Endothelial cell (in vitro differentiated cells): ENCODE data around the gene MXRA7. TPM values are rescaled to one million over a fixed set of nuclear protein-coding genes. Genes with fewer than 3 reads are reported as not detected.
"Not testable (repeated sequence)": the region's sequence is repeated elsewhere in the genome, so short reads cannot be mapped to it uniquely, and the experiment has no call there.

Experiments used
- DNase-seq: peaks from one replicate; pipeline ENCODE4 v3.0.0; 2021; ENCODE audit warnings: low spot score
- H3K27ac Mint-ChIP-seq: one replicate; pipeline ENCODE4 v1.8.0; 2021; ENCODE audit warnings: mixed read lengths, inconsistent platforms; ENCODE audit not compliant: unreplicated experiment
- H3K27me3 Mint-ChIP-seq: one replicate; pipeline ENCODE4 v1.8.0; 2021; ENCODE audit warnings: mild to moderate bottlenecking, moderate library complexity, mixed read lengths, inconsistent platforms; ENCODE audit not compliant: unreplicated experiment
- H3K36me3 Mint-ChIP-seq: one replicate; pipeline ENCODE4 v1.8.0; 2021; ENCODE audit warnings: mild to moderate bottlenecking, low read depth, mixed read lengths, inconsistent platforms; ENCODE audit not compliant: unreplicated experiment
- H3K4me1 Mint-ChIP-seq: one replicate; pipeline ENCODE4 v1.8.0; 2021; ENCODE audit warnings: mild to moderate bottlenecking, mixed read lengths, inconsistent platforms; ENCODE audit not compliant: unreplicated experiment
- H3K4me3 Mint-ChIP-seq: one replicate; pipeline ENCODE4 v1.8.0; 2021; ENCODE audit warnings: mild to moderate bottlenecking, mixed read lengths, inconsistent platforms; ENCODE audit not compliant: unreplicated experiment
- H3K9me3 Mint-ChIP-seq: one replicate; pipeline ENCODE4 v1.8.0; 2021; ENCODE audit warnings: mixed read lengths, inconsistent platforms; ENCODE audit not compliant: unreplicated experiment
- CTCF ChIP-seq: fragments of 200-600 bp; sonication (generic); IDR thresholded peaks from one replicate; pipeline ENCODE4 v1.5.0; 2021; ENCODE audit warnings: antibody characterized with exemption; ENCODE audit not compliant: unreplicated experiment
- total RNA-seq: library from RNA; stranded (reverse); fragmentation: NEBNext Ultra II Directional; extraction: Animal tissue kit (Norgen Biotek cat#: 25700); gene quantifications from one replicate; pipeline ENCODE4 v1.2.1, GENCODE V29; 2021; ENCODE audit not compliant: unreplicated experiment

MXRA7 gene
- total RNA-seq, 1 donor from 2014 or later: 51.6 TPM

DNA sequence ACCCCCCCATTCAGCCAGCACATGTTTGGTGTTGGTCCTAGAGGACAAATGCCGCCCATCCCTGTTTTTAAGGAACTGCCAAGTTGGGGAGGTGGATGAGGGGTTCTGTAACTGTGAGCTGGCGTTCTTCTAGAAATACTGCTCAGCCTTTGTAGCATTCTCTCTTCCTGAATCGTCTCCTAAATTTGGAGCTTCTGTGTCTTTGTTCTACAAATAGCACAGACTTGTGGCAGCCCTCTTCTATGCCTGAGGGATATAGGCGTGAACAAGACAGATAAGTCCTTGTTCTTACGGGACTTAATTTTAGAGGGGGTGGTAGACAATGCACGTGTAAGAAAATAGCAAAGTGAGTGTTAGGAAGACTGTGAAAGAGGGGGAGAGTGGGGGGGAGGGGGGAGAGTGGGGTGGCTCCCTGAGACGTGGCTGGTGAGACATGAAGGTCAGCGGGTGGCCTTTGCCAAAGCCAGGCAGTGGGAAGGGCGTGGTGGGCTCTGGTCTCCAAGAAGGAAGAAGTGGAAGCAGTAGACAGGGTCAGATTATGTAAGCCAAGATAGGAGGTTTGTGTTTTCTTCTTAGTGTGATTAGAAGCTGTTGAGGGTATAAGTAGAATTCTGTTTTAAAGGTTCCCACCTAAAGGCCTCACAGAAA is 37.1 kb upstream of the MXRA7 start:
- TF ChIP-seq CTCF: no peak
- Mint-ChIP-seq H3K4me1 (no peaks in the 10 kb centered on the region), H3K27me3 (no peaks in the 10 kb centered on the region), H3K9me3 (no peaks in the 10 kb centered on the region), H3K4me3 (no peak overlapping the region), H3K36me3 (peaks cover 28% of the 10 kb centered on the region), H3K27ac (no peak overlapping the region)
- no peak for DNase-seq

DNA sequence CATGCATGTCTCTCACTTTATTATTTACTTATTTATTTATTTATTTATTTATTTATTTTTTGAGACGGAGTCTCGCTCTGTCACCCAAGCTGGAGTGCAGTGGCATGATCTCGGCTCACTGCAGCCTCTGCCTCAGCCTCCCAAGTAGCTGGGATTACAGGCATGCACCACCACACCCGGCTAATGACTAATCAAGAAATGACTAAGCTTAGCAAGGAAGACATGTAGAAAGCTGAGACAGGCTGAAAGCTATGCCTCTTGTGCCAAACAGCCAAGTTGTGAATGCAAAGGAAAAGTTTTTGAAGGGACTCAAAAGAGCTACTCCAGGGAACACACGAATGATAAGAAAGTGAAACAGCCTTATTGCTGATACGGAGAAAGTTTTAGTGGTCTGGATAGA is 35.0 kb upstream of the MXRA7 start:
- not testable (repeated sequence) for H3K4me1 Mint-ChIP-seq, H3K4me3 Mint-ChIP-seq, DNase-seq, H3K9me3 Mint-ChIP-seq, H3K27ac Mint-ChIP-seq, H3K27me3 Mint-ChIP-seq
- H3K36me3 Mint-ChIP-seq: peaks cover 30% of the 10 kb centered on the region

- Mint-ChIP-seq H3K4me1 (no peaks in the 10 kb centered on the region), H3K9me3 (no peaks in the 10 kb centered on the region), H3K4me3 (no peak overlapping the region), H3K36me3 (peaks cover 26% of the 10 kb centered on the region), H3K27ac (no peak overlapping the region), H3K27me3 (peaks cover under 1% of the 10 kb centered on the region)
- no peak for TF ChIP-seq CTCF
- DNase-seq: no peak
Observed at GRCh38 chr17:76744747-76745146, 34.0 kb upstream of the MXRA7 start.

GRCh38 chr17:76742958-76743357 is 32.2 kb upstream of the MXRA7 start:
- no peak for TF ChIP-seq CTCF
- no peaks in the 10 kb centered on the region for H3K9me3 Mint-ChIP-seq
- DNase-seq: no peak
- peaks cover 8% of the 10 kb centered on the region for H3K27me3 Mint-ChIP-seq
- H3K36me3 Mint-ChIP-seq: peaks cover 17% of the 10 kb centered on the region
- H3K4me1 Mint-ChIP-seq: peaks cover 10% of the 10 kb centered on the region
- no peak overlapping the region for H3K4me3 Mint-ChIP-seq
- H3K27ac Mint-ChIP-seq: no peak overlapping the region

- Mint-ChIP-seq H3K4me3 (no peak overlapping the region), H3K36me3 (peaks cover 18% of the 10 kb centered on the region), H3K4me1 (peaks cover 17% of the 10 kb centered on the region), H3K27ac (no peak overlapping the region), H3K27me3 (peaks cover 12% of the 10 kb centered on the region), H3K9me3 (no peaks in the 10 kb centered on the region)
- no peak for DNase-seq
- no peak for TF ChIP-seq CTCF
Observed at GRCh38 chr17:76740329-76741118, 29.8 kb upstream of the MXRA7 start.

DNA sequence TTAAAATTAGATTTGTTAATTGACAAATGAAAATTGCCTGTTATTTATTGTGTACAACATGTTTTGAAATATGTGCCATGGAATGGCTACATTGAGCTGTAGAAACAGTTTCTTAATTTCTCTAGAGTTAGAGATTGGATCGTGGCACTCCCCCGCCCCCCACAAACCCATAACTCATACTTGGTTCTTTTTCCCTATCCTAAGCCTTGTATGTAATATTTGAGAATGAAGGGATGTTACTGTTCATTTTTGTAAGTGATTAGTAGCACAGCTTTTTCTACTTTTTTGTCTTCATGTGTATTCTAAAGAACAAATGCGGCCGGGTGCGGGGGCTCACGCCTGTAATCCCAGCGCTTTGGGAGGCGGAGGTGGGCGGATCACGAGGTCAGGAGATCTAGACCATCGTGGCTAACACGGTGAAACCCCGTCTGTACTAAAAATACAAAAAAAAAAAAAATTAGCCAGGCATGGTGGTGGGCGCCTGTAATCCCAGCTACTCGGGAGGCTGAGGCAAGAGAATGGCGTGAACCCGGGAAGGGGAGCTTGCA is 28.9 kb upstream of the MXRA7 start:
- peaks cover 22% of the 10 kb centered on the region for H3K4me1 Mint-ChIP-seq
- H3K36me3 Mint-ChIP-seq: peaks cover 22% of the 10 kb centered on the region
- H3K27ac Mint-ChIP-seq, H3K4me3 Mint-ChIP-seq, H3K9me3 Mint-ChIP-seq, DNase-seq: not testable (repeated sequence)
- peaks cover 12% of the 10 kb centered on the region for H3K27me3 Mint-ChIP-seq
